ENCODE measurements around the gene LIPA. TPM values are rescaled to one million over a fixed set of nuclear protein-coding genes. Genes with fewer than 3 reads are reported as not detected.
"Not testable (repeated sequence)": the region's sequence is repeated elsewhere in the genome, so short reads cannot be mapped to it uniquely, and the experiment has no call there.

LIPA gene
- total RNA-seq, 1 donor from 2014 or later = 55.1 TPM

- no peak for DNase-seq (ENCODE audit: low spot score)
Measured at GRCh38 chr10:89270153-89270483, 18.5 kb upstream of the LIPA start.

- DNase-seq (ENCODE audit: low spot score) = no peak
Measured at GRCh38 chr10:89269433-89270152, 18.0 kb upstream of the LIPA start.

GRCh38 chr10:89266721-89267453, 15.3 kb upstream of the LIPA start:
- no peak for DNase-seq (ENCODE audit: low spot score)

GRCh38 chr10:89263531-89263930, 12.0 kb upstream of the LIPA start:
- DNase-seq (ENCODE audit: low spot score) = no peak

- no peak for DNase-seq (ENCODE audit: low spot score)
Measured at GRCh38 chr10:89263091-89263490, 11.5 kb upstream of the LIPA start.

- DNase-seq (ENCODE audit: low spot score) = peak; percentile 46
Measured at GRCh38 chr10:89262086-89263051, 10.8 kb upstream of the LIPA start.

GRCh38 chr10:89258881-89259280, 7.3 kb upstream of the LIPA start:
- DNase-seq (ENCODE audit: low spot score) = no peak

- no peak for DNase-seq (ENCODE audit: low spot score)
Measured at GRCh38 chr10:89257581-89257980, 6.0 kb upstream of the LIPA start.

- no peak for DNase-seq (ENCODE audit: low spot score)
Measured at GRCh38 chr10:89256962-89257361, 5.4 kb upstream of the LIPA start.

- no peak for DNase-seq (ENCODE audit: low spot score)
Measured at GRCh38 chr10:89256340-89256739, 4.8 kb upstream of the LIPA start.

GRCh38 chr10:89255793-89256192, 4.2 kb upstream of the LIPA start:
- DNase-seq (ENCODE audit: low spot score) = no peak

GRCh38 chr10:89255091-89255579, 3.6 kb upstream of the LIPA start:
- not testable (repeated sequence) for DNase-seq (ENCODE audit: low spot score)

GRCh38 chr10:89252225-89252585, 630 bp upstream of the LIPA start:
- no peak for DNase-seq (ENCODE audit: low spot score)

GRCh38 chr10:89250865-89251408, 638 bp downstream of the LIPA start:
- DNase-seq (ENCODE audit: low spot score) = no peak

GRCh38 chr10:89248990-89249389, 2.6 kb downstream of the LIPA start:
- no peak for DNase-seq (ENCODE audit: low spot score)

GRCh38 chr10:89247623-89248022, 4.0 kb downstream of the LIPA start:
- DNase-seq (ENCODE audit: low spot score) = not testable (repeated sequence)

- no peak for DNase-seq (ENCODE audit: low spot score)
Measured at GRCh38 chr10:89245802-89246201, 5.8 kb downstream of the LIPA start.

GRCh38 chr10:89242840-89243568, 8.6 kb downstream of the LIPA start:
- DNase-seq (ENCODE audit: low spot score) = peak; percentile 36

- no peak for DNase-seq (ENCODE audit: low spot score)
Measured at GRCh38 chr10:89242345-89242684, 9.3 kb downstream of the LIPA start.

- no peak for DNase-seq (ENCODE audit: low spot score)
Measured at GRCh38 chr10:89241486-89242344, 9.9 kb downstream of the LIPA start.

Measured in umbilical cord (tissue), 2 donors.